ENCODE measurements around the gene NCK2. TPM values are rescaled to one million over a fixed set of nuclear protein-coding genes. Genes with fewer than 3 reads are reported as not detected.

The NCK2 gene
- total RNA-seq, 6 experiments from 2014 or later, result 18.6 to 20.2 (median 19.8) TPM

DNA sequence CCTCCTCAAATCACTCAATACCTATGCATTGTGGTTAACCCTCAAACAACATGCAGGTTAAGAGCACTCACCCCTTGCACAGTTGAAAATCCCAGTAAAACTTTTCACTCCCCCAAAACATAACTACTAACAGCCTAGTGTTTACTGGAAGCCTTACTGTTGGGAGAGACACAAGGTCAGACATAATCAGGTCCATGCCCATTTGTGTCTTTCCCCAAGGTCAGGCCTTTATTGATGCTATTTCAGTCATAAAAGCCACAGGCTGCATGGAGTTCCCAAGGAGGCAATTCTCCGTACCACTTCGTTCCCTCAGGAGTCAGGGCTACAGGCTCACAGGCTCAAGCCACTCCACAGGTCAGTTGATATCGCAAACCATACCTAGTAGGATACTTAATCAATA lies 180.2 kb downstream of the NCK2 start:
- H3K27me3 Mint-ChIP-seq (ENCODE audit: insufficient read depth), result peaks cover 14% of the 10 kb centered on the region
- TF ChIP-seq CTCF (IDR thresholded peaks at IDR 0.05), result no peak
- no peak for DNase-seq
- H3K9me3 Mint-ChIP-seq, result no peaks in the 10 kb centered on the region
- H3K4me3 Mint-ChIP-seq, result no peak overlapping the region
- H3K36me3 Mint-ChIP-seq (ENCODE audit: low read depth), result no peaks in the 10 kb centered on the region
- no peaks in the 10 kb centered on the region for H3K4me1 Mint-ChIP-seq (ENCODE audit: low read depth)
- no peak overlapping the region for H3K27ac Mint-ChIP-seq

DNA sequence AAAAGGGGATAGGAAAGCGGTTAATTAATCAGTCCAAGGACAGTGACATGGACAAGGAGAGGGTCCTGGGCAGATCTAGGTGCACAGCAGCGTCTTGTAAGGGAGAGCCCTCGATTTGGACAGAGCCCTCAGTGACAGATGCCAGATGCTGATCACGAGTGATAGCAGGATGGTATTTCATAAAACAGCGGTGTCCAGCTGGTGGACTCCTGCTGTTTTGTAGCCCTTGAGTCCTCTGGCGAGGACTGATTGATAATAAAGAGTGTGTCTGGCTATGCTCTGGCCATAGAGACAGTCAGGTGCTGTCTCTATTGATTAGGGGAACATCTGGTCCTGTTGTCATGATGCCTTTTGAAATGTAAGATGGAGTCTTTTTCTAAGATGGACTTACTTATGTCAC lies 180.7 kb downstream of the NCK2 start:
- no peak for TF ChIP-seq CTCF (IDR thresholded peaks at IDR 0.05)
- H3K27me3 Mint-ChIP-seq (ENCODE audit: insufficient read depth), result peaks cover 18% of the 10 kb centered on the region
- no peak for DNase-seq
- H3K27ac Mint-ChIP-seq, result no peak overlapping the region
- H3K4me3 Mint-ChIP-seq, result no peak overlapping the region
- no peaks in the 10 kb centered on the region for H3K4me1 Mint-ChIP-seq (ENCODE audit: low read depth)
- H3K36me3 Mint-ChIP-seq (ENCODE audit: low read depth), result no peaks in the 10 kb centered on the region
- H3K9me3 Mint-ChIP-seq, result no peaks in the 10 kb centered on the region

DNA sequence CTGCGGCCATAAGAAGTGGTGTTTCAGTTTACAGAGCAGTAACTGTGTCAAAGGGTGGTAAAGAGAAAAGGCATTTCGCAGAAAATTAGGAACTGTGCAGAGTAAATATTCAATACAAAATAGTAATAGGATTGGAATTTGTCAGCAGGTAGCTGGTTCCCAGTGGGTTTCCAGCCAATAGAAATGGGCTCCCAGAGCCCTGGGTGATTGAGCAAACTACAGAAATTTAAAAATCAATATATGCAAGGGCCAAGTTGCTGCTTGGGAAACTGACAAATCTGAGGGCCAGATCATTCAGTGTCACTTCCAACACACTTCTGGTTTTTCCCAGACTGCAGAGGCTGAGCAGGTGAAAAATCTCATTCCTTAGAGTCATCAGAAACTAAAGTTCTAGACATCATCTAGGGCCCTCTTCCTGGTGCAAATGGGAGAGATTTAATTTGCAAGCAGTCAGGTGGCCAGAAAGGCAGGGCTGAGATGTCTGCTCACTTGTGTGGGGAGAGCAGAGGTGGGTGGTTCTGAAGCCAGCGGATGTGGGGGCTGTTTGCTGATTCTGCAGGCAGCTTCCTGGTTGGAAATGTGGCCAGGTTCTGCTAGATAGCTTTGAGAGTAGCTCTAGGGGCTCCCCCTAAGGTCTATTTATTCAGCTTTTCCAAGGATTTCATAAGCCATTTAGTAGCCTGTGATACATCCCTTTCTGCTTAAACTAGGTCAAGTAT lies 182.4 kb downstream of the NCK2 start:
- DNase-seq, result no peak
- Mint-ChIP-seq H3K36me3 (ENCODE audit: low read depth) (no peaks in the 10 kb centered on the region), H3K9me3 (no peaks in the 10 kb centered on the region), H3K4me3 (no peak overlapping the region), H3K27me3 (ENCODE audit: insufficient read depth) (peaks cover 22% of the 10 kb centered on the region), H3K27ac (no peak overlapping the region), H3K4me1 (ENCODE audit: low read depth) (no peaks in the 10 kb centered on the region)
- TF ChIP-seq CTCF (IDR thresholded peaks at IDR 0.05), result no peak

- Mint-ChIP-seq H3K27ac (no peak overlapping the region), H3K4me1 (ENCODE audit: low read depth) (no peaks in the 10 kb centered on the region), H3K9me3 (no peaks in the 10 kb centered on the region; the same call in 1 of the 2 replicates), H3K27me3 (ENCODE audit: insufficient read depth) (peaks cover 20% of the 10 kb centered on the region), H3K36me3 (ENCODE audit: low read depth) (no peaks in the 10 kb centered on the region), H3K4me3 (no peak overlapping the region)
- DNase-seq, result no peak
- TF ChIP-seq CTCF (IDR thresholded peaks at IDR 0.05), result no peak
Observed at GRCh38 chr2:105928086-105928485, 183.4 kb downstream of the NCK2 start.

DNA sequence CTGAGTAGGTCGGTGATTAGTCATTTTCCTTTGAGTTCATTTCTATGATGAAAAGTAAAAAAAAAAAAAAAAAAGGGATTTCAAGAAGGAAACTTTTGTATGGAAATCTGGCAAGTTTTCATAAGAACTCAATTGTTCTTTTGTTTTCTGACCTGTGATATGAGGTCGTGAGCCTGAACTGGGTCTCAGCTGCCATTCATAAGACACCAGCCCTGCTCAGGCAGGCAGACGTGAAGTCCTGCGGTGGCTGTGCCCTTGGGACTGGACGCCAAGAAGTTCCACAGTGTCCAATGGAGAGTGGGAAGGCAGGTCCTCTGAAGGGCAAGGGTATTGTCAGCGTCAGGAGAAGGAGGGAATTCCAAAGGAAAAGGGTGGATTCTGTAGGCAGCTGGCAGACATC lies 183.9 kb downstream of the NCK2 start:
- no peaks in the 10 kb centered on the region; the same call in 1 of the 2 replicates for H3K9me3 Mint-ChIP-seq

More for the DNA sequence above, 183.9 kb downstream of the NCK2 start:
- Mint-ChIP-seq H3K27ac (no peak overlapping the region), H3K4me1 (ENCODE audit: low read depth) (no peaks in the 10 kb centered on the region), H3K4me3 (no peak overlapping the region), H3K27me3 (ENCODE audit: insufficient read depth) (peaks cover 19% of the 10 kb centered on the region), H3K36me3 (ENCODE audit: low read depth) (no peaks in the 10 kb centered on the region)
- TF ChIP-seq CTCF (IDR thresholded peaks at IDR 0.05), result no peak
- no peak for DNase-seq

All from HFFc6 (cell line).